Endothelial cell of umbilical vein (primary cell): ENCODE measurements around the gene BRAT1. TPM values are rescaled to one million over a fixed set of nuclear protein-coding genes. Genes with fewer than 3 reads are reported as not detected.

Experiments used
- BruUV-seq: library from RNA; stranded (reverse); fragments of 400-500 nt; replicated peaks from 2 replicates; lab custom pipeline; 2021; lab: Mats Ljungman, UMichigan
- CTCF ChIA-PET: fragments of 300-600, 350-600 bp; sonication (Branson Sonifier 250); formaldehyde crosslinking; loops from one replicate; lab custom pipeline; 2021; ENCODE audit warnings: antibody characterized with exemption, inconsistent platforms; lab: Charles Lee
- POLR2A ChIA-PET: fragments of 300-600, 350-600 bp; sonication (Branson Sonifier 250); formaldehyde crosslinking; loops from one replicate; lab custom pipeline; 2021; ENCODE audit warnings: antibody characterized with exemption, inconsistent platforms; lab: Charles Lee
- DNase-seq: peaks from one replicate; pipeline ENCODE4 v3.0.0-alpha.2; 2011; ENCODE audit warnings: low read depth, low spot score
- FAIRE-seq: peaks from 2 replicates; lab custom pipeline; 2011; peaks lifted over from hg19 to GRCh38; lab: Jason Lieb, UNC
- H2AFZ ChIP-seq: 2 replicates; pipeline ENCODE4 v1.6.0; 2012; ENCODE audit warnings: low read depth, low read length, control low read depth, inconsistent platforms
- H3K27ac ChIP-seq: 2 replicates; pipeline ENCODE4 v1.5.1; 2011; ENCODE audit warnings: low read depth, mild to moderate bottlenecking, control low read depth, low read length, moderate library complexity; ENCODE audit not compliant: insufficient read depth
- H3K27me3 ChIP-seq, 2 experiments: 2 replicates each; pipeline versions ENCODE4 v1.6.0 to v1.6.1; 2011; ENCODE audit warnings: low read length in 2 of 2, mixed read lengths in 1 of 2; ENCODE audit not compliant: control insufficient read depth in 2 of 2, insufficient read depth in 2 of 2
- H3K36me3 ChIP-seq, 2 experiments: 2 replicates in 1 of 2; 3 replicates in 1 of 2; pipeline ENCODE4 v1.5.1; 2011; ENCODE audit warnings: low read length in 2 of 2, mild to moderate bottlenecking in 1 of 2, moderate library complexity in 1 of 2; ENCODE audit not compliant: control insufficient read depth in 2 of 2, insufficient read depth in 2 of 2; ENCODE audit errors: extremely low read depth in 1 of 2
- H3K4me1 ChIP-seq: 3 replicates; pipeline ENCODE4 v1.5.1; 2011; ENCODE audit warnings: mild to moderate bottlenecking, low read length; ENCODE audit not compliant: control insufficient read depth, insufficient read depth; ENCODE audit errors: extremely low read depth
- H3K4me2 ChIP-seq: 2 replicates; pipeline ENCODE4 v1.6.1; 2011; ENCODE audit warnings: low read length, control low read depth, mixed read lengths; ENCODE audit not compliant: insufficient read depth
- H3K4me3 ChIP-seq, 3 experiments: fragments of 200-600 bp in 1 of 3; sonication (generic), shearing (Covaris generic) in 1 of 3; replicated peaks in 1 of 3; 2 replicates each; pipeline ENCODE4 v1.5.1; 2011 to 2016; ENCODE audit warnings: control low read depth in 3 of 3, low read length in 3 of 3, mild to moderate bottlenecking in 2 of 3, inconsistent platforms in 1 of 3, low read depth in 1 of 3, moderate library complexity in 1 of 3; ENCODE audit not compliant: insufficient read depth in 1 of 3
- H3K79me2 ChIP-seq: 2 replicates; pipeline ENCODE4 v1.6.0; 2012; ENCODE audit warnings: low read length, inconsistent platforms; ENCODE audit not compliant: control insufficient read depth, insufficient read depth
- H3K9ac ChIP-seq: replicated peaks from 2 replicates; pipeline ENCODE3; 2011; ENCODE audit warnings: low read length, control low read depth; ENCODE audit not compliant: insufficient read depth; ENCODE audit errors: extremely low read depth
- H3K9me1 ChIP-seq: replicated peaks from 3 replicates; pipeline ENCODE4 v1.6.0; 2011; ENCODE audit warnings: mild to moderate bottlenecking, low read length; ENCODE audit not compliant: control insufficient read depth, insufficient read depth; ENCODE audit errors: extremely low read depth
- H3K9me3 ChIP-seq: replicated peaks from 2 replicates; pipeline ENCODE4 v1.5.1; 2012; ENCODE audit warnings: low read length, inconsistent platforms; ENCODE audit not compliant: control insufficient read depth, insufficient read depth
- H4K20me1 ChIP-seq: replicated peaks from 2 replicates; pipeline ENCODE3; 2011; ENCODE audit warnings: mild to moderate bottlenecking, low read length; ENCODE audit not compliant: control insufficient read depth, insufficient read depth; ENCODE audit errors: extremely low read depth
- CTCF ChIP-seq, 2 donors: IDR thresholded peaks; 1 replicate in 1 of 2; 2 replicates in 1 of 2; pipeline ENCODE4 v1.5.1; 2011; ENCODE audit warnings: low read length in 2 of 2, mild to moderate bottlenecking in 2 of 2, moderate library complexity in 2 of 2, control low read depth in 1 of 2, inconsistent platforms in 1 of 2, low read depth in 1 of 2; ENCODE audit not compliant: insufficient read depth in 1 of 2; ENCODE audit errors: extremely low read depth in 1 of 2
- EZH2 ChIP-seq: IDR thresholded peaks from 2 replicates; pipeline ENCODE4 v1.6.1; 2012; ENCODE audit warnings: borderline replicate concordance, low read depth, mild to moderate bottlenecking, moderate library complexity, low read length, inconsistent platforms; ENCODE audit not compliant: severe bottlenecking
- GATA2 ChIP-seq: IDR thresholded peaks from 2 replicates; pipeline ENCODE4 v1.7.0; 2011; ENCODE audit warnings: low read depth, mild to moderate bottlenecking, moderate library complexity, mixed read lengths, low read length; ENCODE audit not compliant: insufficient read length, insufficient read depth
- JUN ChIP-seq: IDR thresholded peaks from 2 replicates; pipeline ENCODE4 v1.6.1; 2011; ENCODE audit warnings: borderline replicate concordance, low read depth; ENCODE audit not compliant: insufficient read length, insufficient read depth
- MYC ChIP-seq: IDR thresholded peaks from one replicate; pipeline ENCODE4 v1.6.1; 2011; ENCODE audit warnings: mild to moderate bottlenecking, low read depth, low read length
- POLR2A ChIP-seq: IDR thresholded peaks from 2 replicates; pipeline ENCODE4 v1.6.1; 2012; ENCODE audit warnings: low read depth, mild to moderate bottlenecking, control low read depth, low read length
- POLR2AphosphoS5 ChIP-seq: IDR thresholded peaks from 2 replicates; pipeline ENCODE4 v1.6.1; 2012; ENCODE audit warnings: low read depth, mild to moderate bottlenecking, control low read depth, low read length, moderate library complexity; ENCODE audit not compliant: insufficient read depth
- dilution Hi-C: fragments of 300-500 bp; cut with MboI; formaldehyde crosslinking; loops from one replicate; pipeline ENCODE4 v1.15.0; 2019; ENCODE audit warnings: low sequenced_read_pairs; ENCODE audit not compliant: extremely low pct_ligation_motif_present
- intact Hi-C: fragments of 100-400 bp; cut with micrococcal nuclease; formaldehyde crosslinking; loops from one replicate; pipeline ENCODE4 v1.10.0; 2022
- polyA plus RNA-seq, 4 experiments: library from polyadenylated mRNA; depleted of rRNA in 3 of 4; stranded (reverse) in 3 of 4; unstranded in 1 of 4; fragments of >200 nt; gene quantifications; 2 replicates each; pipeline versions ENCODE4 v1.2.1 to v1.2.3, GENCODE V29; 2011 to 2012; ENCODE audit warnings: missing spikeins in 1 of 4
- total RNA-seq: library from RNA; stranded (reverse); gene quantifications from 2 replicates; pipeline ENCODE4 v1.2.3, GENCODE V29; 2021

Gene BRAT1
- total and polyA plus RNA-seq, 2 donors (not counting 3 experiments of a cell fraction or from before 2014, with no cell fraction given), result 31.1 to 31.6 TPM

- POLR2A ChIA-PET, result no interaction called here
Observed at GRCh38 chr7:2585446-2585845, 30.1 kb upstream of the BRAT1 start.

More at GRCh38 chr7:2585446-2585845, 30.1 kb upstream of the BRAT1 start:
- TF ChIP-seq POLR2A (no peak), JUN (no peak), CTCF (IDR thresholded peaks at IDR 0.05; ENCODE audit: extremely low read depth in 1 of 2, insufficient read depth in 1 of 2, low read depth in 1 of 2, low read length in 2 of 2) (no peak), POLR2AphosphoS5 (no peak), GATA2 (no peak), MYC (no peak), EZH2 (no peak)
- FAIRE-seq (no peak), DNase-seq (no peak)
- H3K9me3 ChIP-seq, result no peaks in the 10 kb centered on the region
- H3K4me3 ChIP-seq, result no peak overlapping the region
- no peaks in the 10 kb centered on the region for H3K79me2 ChIP-seq
- no peak overlapping the region for H3K27ac ChIP-seq
- intact Hi-C loops, result no loop called here
- CTCF ChIA-PET, result interaction anchor here (1.9 kb wide), 1 partner anchor 12 kb away, joined by 4 read pairs; no protein-coding TSS in a partner anchor
- H4K20me1 ChIP-seq, result no peaks in the 10 kb centered on the region
- H3K36me3 ChIP-seq, result peaks cover 0 to 2% of the 10 kb centered on the region in 2 experiments
- H3K4me1 ChIP-seq, result no peaks in the 10 kb centered on the region
- BruUV-seq, result no TSS peak
- H3K9ac ChIP-seq, result no peak overlapping the region
- dilution Hi-C loops, result no loop called here
- H3K9me1 ChIP-seq, result no peaks in the 10 kb centered on the region
- no peaks in the 10 kb centered on the region for H3K27me3 ChIP-seq
- H2AFZ ChIP-seq, result no peak overlapping the region
- no peak overlapping the region for H3K4me2 ChIP-seq
